Neuronal stem cell (in vitro differentiated cells): ENCODE results near the gene VWA1.
A peak's percentile ranks its signal among the peaks of the same experiment; 100 is the strongest.
"Not testable (repeated sequence)": the region's sequence is repeated elsewhere in the genome, so short reads cannot be mapped to it uniquely, and the experiment has no call there.

Experiments
- DNase-seq: peaks from one replicate; pipeline ENCODE4 v3.0.0-alpha.2; 2013; ENCODE audit warnings: low spot score
- H2AFZ ChIP-seq: one replicate; pipeline ENCODE4 v1.6.1; 2013; ENCODE audit warnings: mild to moderate bottlenecking, low read length, inconsistent platforms
- H2AK5ac ChIP-seq: 2 replicates; pipeline ENCODE4 v1.6.1; 2013; ENCODE audit warnings: low read depth, mild to moderate bottlenecking, inconsistent platforms, low read length, moderate library complexity, mixed read lengths
- H2BK120ac ChIP-seq: 2 replicates; pipeline ENCODE4 v1.6.1; 2013; ENCODE audit warnings: low read depth, mild to moderate bottlenecking, inconsistent platforms, low read length, moderate library complexity, mixed read lengths
- H2BK12ac ChIP-seq: one replicate; pipeline ENCODE4 v1.6.1; 2013; ENCODE audit warnings: low read length, inconsistent platforms
- H2BK15ac ChIP-seq: 2 replicates; pipeline ENCODE4 v1.6.1; 2013; ENCODE audit warnings: mild to moderate bottlenecking, low read length, inconsistent platforms, mixed read lengths
- H2BK5ac ChIP-seq: one replicate; pipeline ENCODE4 v1.6.1; 2013; ENCODE audit warnings: inconsistent platforms, mild to moderate bottlenecking, low read length, moderate library complexity
- H3K14ac ChIP-seq: one replicate; pipeline ENCODE4 v1.6.1; 2013; ENCODE audit warnings: low read length, inconsistent platforms
- H3K18ac ChIP-seq: 2 replicates; pipeline ENCODE4 v1.6.1; 2013; ENCODE audit warnings: low read length, inconsistent platforms
- H3K23ac ChIP-seq: 2 replicates; pipeline ENCODE4 v1.6.1; 2013; ENCODE audit warnings: low read depth, mild to moderate bottlenecking, mixed read lengths, low read length, inconsistent platforms; ENCODE audit not compliant: poor library complexity
- H3K27ac ChIP-seq: replicated peaks from 3 replicates; pipeline ENCODE4 v1.5.1; 2013; ENCODE audit warnings: low read length, inconsistent platforms
- H3K27me3 ChIP-seq, 3 experiments: 2 replicates each; pipeline ENCODE4 v1.6.1; 2013; ENCODE audit warnings: low read length in 3 of 3, mild to moderate bottlenecking in 2 of 3, inconsistent platforms in 1 of 3, low read depth in 1 of 3, mixed read lengths in 1 of 3, moderate library complexity in 1 of 3; ENCODE audit not compliant: control insufficient read depth in 3 of 3, insufficient read depth in 3 of 3
- H3K36me3 ChIP-seq, 2 donors: replicated peaks in 1 of 2; 2 replicates each; pipeline ENCODE4 v1.6.1; 2013; ENCODE audit warnings: low read length in 2 of 2; ENCODE audit not compliant: control insufficient read depth in 2 of 2, insufficient read depth in 2 of 2
- H3K4ac ChIP-seq: 2 replicates; pipeline ENCODE4 v1.6.1; 2013; ENCODE audit warnings: inconsistent platforms, mild to moderate bottlenecking, low read length, moderate library complexity
- H3K4me1 ChIP-seq, 2 donors: 1 replicate in 1 of 2; 2 replicates in 1 of 2; pipeline ENCODE4 v1.6.1; 2013; ENCODE audit warnings: low read length in 2 of 2, low read depth in 1 of 2; ENCODE audit not compliant: control insufficient read depth in 2 of 2, insufficient read depth in 1 of 2
- H3K4me2 ChIP-seq: one replicate; pipeline ENCODE4 v1.6.1; 2013; ENCODE audit warnings: mild to moderate bottlenecking, low read length, inconsistent platforms; ENCODE audit not compliant: insufficient read depth, poor library complexity, severe bottlenecking
- H3K4me3 ChIP-seq, 2 donors: 2 replicates each; pipeline ENCODE4 v1.5.1; 2013; ENCODE audit warnings: low read length in 2 of 2, mild to moderate bottlenecking in 2 of 2, inconsistent platforms in 1 of 2, moderate library complexity in 1 of 2
- H3K79me1 ChIP-seq: one replicate; pipeline ENCODE4 v1.6.1; 2013; ENCODE audit warnings: low read depth, mild to moderate bottlenecking, inconsistent platforms, low read length, moderate library complexity
- H3K9ac ChIP-seq: one replicate; pipeline ENCODE4 v1.6.1; 2013; ENCODE audit warnings: mild to moderate bottlenecking, low read depth, low read length, inconsistent platforms; ENCODE audit not compliant: poor library complexity
- H3K9me3 ChIP-seq, 2 donors: replicated peaks in 1 of 2; 2 replicates each; pipeline versions ENCODE3 to v1.6.1; 2013; ENCODE audit warnings: low read length in 2 of 2, mild to moderate bottlenecking in 2 of 2, inconsistent platforms in 1 of 2, low read depth in 1 of 2, mixed read lengths in 1 of 2, moderate library complexity in 1 of 2; ENCODE audit not compliant: control insufficient read depth in 2 of 2, insufficient read depth in 1 of 2
- H4K8ac ChIP-seq: one replicate; pipeline ENCODE4 v1.6.1; 2013; ENCODE audit warnings: low read depth, mild to moderate bottlenecking, inconsistent platforms, low read length, moderate library complexity
- H4K91ac ChIP-seq: one replicate; pipeline ENCODE4 v1.6.1; 2013; ENCODE audit warnings: low read length, low read depth, mild to moderate bottlenecking, inconsistent platforms; ENCODE audit not compliant: poor library complexity
- WGBS, 2 donors: extraction: QIAGEN DNeasy Blood & Tissue Kit; methylation state at CpG; one replicate each; pipeline ENCODE4 v1.1.7; 2013; ENCODE audit warnings: missing lambda C conversion rate in 2 of 2, mixed read lengths in 1 of 2; ENCODE audit not compliant: insufficient read length in 2 of 2, insufficient replicate concordance in 1 of 2; ENCODE audit errors: extremely low coverage in 2 of 2; 5-methylcytosine and 5-hydroxymethylcytosine counted together

Gene VWA1

DNA sequence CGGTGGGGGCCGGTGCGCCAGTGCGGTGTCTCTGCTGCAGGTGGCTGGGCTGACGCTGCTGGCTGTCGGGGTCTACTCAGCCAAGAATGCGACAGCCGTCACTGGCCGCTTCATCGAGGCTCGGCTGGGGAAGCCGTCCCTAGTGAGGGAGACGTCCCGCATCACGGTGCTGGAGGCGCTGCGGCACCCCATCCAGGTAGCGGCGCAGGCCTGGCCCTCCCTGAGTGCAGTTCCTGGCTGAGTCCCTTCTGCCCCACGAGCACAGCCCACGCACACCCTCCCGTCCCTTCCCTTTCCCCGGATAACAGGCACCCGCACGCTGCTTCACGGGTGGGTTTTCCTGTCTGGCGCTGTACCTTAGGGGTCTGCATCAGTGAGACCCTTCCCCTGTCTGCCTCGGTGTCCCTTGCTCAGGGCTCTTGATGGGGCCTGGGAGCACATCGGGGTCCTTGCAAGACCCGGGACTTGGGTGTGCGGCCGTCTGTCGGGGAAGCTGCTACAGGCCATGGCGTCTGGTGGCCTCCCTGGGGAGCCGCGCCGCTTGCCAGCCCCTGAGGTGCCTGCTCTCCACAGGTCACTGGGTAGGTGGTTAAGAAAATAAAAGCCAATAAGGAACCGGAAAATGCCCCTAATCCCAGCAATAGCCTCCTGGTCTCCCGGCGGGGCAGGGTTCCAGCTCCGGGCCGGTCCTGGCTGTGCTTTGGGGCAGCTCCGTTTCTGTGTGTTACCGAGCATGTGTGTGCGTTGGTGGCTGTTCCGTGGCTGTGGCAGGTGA lies 49.7 kb downstream of the VWA1 start:
- H3K14ac ChIP-seq, H3K4me3 ChIP-seq, H4K91ac ChIP-seq, H2BK12ac ChIP-seq, H2BK120ac ChIP-seq, H2AK5ac ChIP-seq, H3K4ac ChIP-seq, H3K9me3 ChIP-seq, H2BK15ac ChIP-seq, H3K23ac ChIP-seq, H3K18ac ChIP-seq, H3K4me1 ChIP-seq, H2BK5ac ChIP-seq, DNase-seq, H3K27me3 ChIP-seq, H3K9ac ChIP-seq, H3K79me1 ChIP-seq, H3K27ac ChIP-seq, H2AFZ ChIP-seq, H3K4me2 ChIP-seq, H4K8ac ChIP-seq: not testable (repeated sequence)
- no CpG with 5 or more reads among the region's 46 CpGs for WGBS, 2 donors
- H3K36me3 ChIP-seq, result peaks cover 17 to 68% of the 10 kb centered on the region in 2 donors

GRCh38 chr1:1485755-1486317 lies 50.3 kb downstream of the VWA1 start:
- not testable (repeated sequence) for H3K4me1 ChIP-seq, H3K27ac ChIP-seq, H3K9ac ChIP-seq, H2BK5ac ChIP-seq, H2AK5ac ChIP-seq, H3K14ac ChIP-seq, H3K23ac ChIP-seq, DNase-seq, H3K4me3 ChIP-seq, H3K4ac ChIP-seq, H3K4me2 ChIP-seq, H3K79me1 ChIP-seq, H2BK15ac ChIP-seq, H4K8ac ChIP-seq, H3K9me3 ChIP-seq, H2BK120ac ChIP-seq, H3K27me3 ChIP-seq, H3K18ac ChIP-seq, H2BK12ac ChIP-seq, H4K91ac ChIP-seq, H2AFZ ChIP-seq
- H3K36me3 ChIP-seq, result peaks cover 19 to 71% of the 10 kb centered on the region in 2 donors
- no CpG with 5 or more reads among the region's 31 CpGs for WGBS, 2 donors

GRCh38 chr1:1487701-1488100 lies 52.2 kb downstream of the VWA1 start:
- no CpG with 5 or more reads among the region's 18 CpGs for WGBS, 2 donors
- Histone ChIP-seq H3K4me1 (no peaks in the 10 kb centered on the region), H4K8ac (peak overlapping the region; percentile 65), H3K27ac (no peak overlapping the region), H2BK15ac (no peak overlapping the region), H3K23ac (peak overlapping the region; percentile 55), H3K9ac (no peak overlapping the region), H2BK12ac (no peak overlapping the region), H2AK5ac (no peak overlapping the region), H3K4me2 (no peak overlapping the region), H4K91ac (no peak overlapping the region), H3K4ac (no peak overlapping the region), H3K18ac (no peak overlapping the region), H3K27me3 (no peaks in the 10 kb centered on the region), H2BK5ac (no peak overlapping the region), H3K9me3 (peaks cover 3 to 15% of the 10 kb centered on the region in 2 donors), H3K36me3 (peaks cover 26 to 78% of the 10 kb centered on the region in 2 donors), H3K4me3 (no peak overlapping the region), H3K79me1 (no peaks in the 10 kb centered on the region), H3K14ac (no peak overlapping the region), H2BK120ac (no peak overlapping the region), H2AFZ (no peak overlapping the region)
- no peak for DNase-seq

- no peak overlapping the region for H3K14ac ChIP-seq
- WGBS, 2 donors, result no CpG with 5 or more reads among the region's 16 CpGs
- H3K23ac ChIP-seq, result no peak overlapping the region
- H2AK5ac ChIP-seq, result no peak overlapping the region
- H3K36me3 ChIP-seq, result peaks cover 24 to 74% of the 10 kb centered on the region in 2 donors
- H3K4me1 ChIP-seq, result no peaks in the 10 kb centered on the region
- no peak overlapping the region for H2BK12ac ChIP-seq
- no peaks in the 10 kb centered on the region for H3K79me1 ChIP-seq
- no peak for DNase-seq
- H2AFZ ChIP-seq, result no peak overlapping the region
- H3K27me3 ChIP-seq, result no peaks in the 10 kb centered on the region
- no peak overlapping the region for H3K4ac ChIP-seq
- no peak overlapping the region for H2BK5ac ChIP-seq
- H3K9me3 ChIP-seq, result peaks cover 3 to 20% of the 10 kb centered on the region in 2 donors
- H3K27ac ChIP-seq, result no peak overlapping the region
- no peak overlapping the region for H3K18ac ChIP-seq
- no peak overlapping the region for H3K4me3 ChIP-seq
- no peak overlapping the region for H2BK15ac ChIP-seq
- no peak overlapping the region for H3K4me2 ChIP-seq
- H2BK120ac ChIP-seq, result no peak overlapping the region
- H4K91ac ChIP-seq, result no peak overlapping the region
- H3K9ac ChIP-seq, result no peak overlapping the region
- H4K8ac ChIP-seq, result no peak overlapping the region
These were observed 53.7 kb downstream of the VWA1 start for GRCh38 chr1:1489231-1489630.
